ENCODE data around the gene TULP3. TPM values are rescaled to one million over a fixed set of nuclear protein-coding genes. Genes with fewer than 3 reads are reported as not detected.

TULP3 gene
- total RNA-seq, 1 donor from 2014 or later, result 7.0 TPM

DNA sequence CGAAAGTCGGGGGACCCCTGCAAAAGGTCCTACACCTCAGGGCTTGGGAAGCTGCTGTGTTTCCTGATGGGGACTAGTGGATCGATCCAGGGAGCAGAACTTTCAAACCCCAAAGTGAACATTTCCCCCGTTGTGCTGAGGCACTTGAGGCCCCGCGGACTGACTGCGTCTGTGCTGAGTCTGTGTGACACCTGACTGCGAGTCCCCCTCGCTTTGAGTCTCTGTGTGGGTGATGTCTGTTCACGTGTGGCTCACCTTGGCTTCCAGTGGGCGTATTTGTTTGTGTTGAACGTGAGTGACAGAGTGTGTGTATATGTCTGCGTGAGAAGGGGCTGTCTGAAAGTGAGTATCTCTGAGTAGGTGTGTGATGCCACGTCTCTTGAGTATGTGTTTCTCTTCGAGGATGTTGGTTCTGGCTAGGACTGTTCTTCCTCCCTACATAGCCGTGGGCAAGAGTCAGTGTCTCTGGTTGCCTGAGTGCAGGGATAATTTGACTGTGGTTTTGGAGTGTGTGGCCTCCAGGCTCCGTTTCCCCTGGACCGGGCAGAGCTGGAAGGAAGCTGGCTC, 69.8 kb downstream of the TULP3 start:
- no peak for DNase-seq
- intact Hi-C loops (cut with micrococcal nuclease), result no loop called here
- peaks cover 17% of the 10 kb centered on the region for H3K4me1 Mint-ChIP-seq
- ATAC-seq (ENCODE audit: low read depth), result no peak
- H3K27ac Mint-ChIP-seq, result no peak overlapping the region
- peak overlapping the region; percentile 76 for H3K4me3 Mint-ChIP-seq
- ChIA-PET CTCF (interaction anchor here (0.8 kb wide), 1 partner anchor 106 kb away, joined by 3 read pairs; no protein-coding TSS in a partner anchor), POLR2A (no interaction called here)
- no peaks in the 10 kb centered on the region for H3K9me3 Mint-ChIP-seq
- peaks cover 51% of the 10 kb centered on the region for H3K27me3 Mint-ChIP-seq
- TF ChIP-seq, protein P1, sequence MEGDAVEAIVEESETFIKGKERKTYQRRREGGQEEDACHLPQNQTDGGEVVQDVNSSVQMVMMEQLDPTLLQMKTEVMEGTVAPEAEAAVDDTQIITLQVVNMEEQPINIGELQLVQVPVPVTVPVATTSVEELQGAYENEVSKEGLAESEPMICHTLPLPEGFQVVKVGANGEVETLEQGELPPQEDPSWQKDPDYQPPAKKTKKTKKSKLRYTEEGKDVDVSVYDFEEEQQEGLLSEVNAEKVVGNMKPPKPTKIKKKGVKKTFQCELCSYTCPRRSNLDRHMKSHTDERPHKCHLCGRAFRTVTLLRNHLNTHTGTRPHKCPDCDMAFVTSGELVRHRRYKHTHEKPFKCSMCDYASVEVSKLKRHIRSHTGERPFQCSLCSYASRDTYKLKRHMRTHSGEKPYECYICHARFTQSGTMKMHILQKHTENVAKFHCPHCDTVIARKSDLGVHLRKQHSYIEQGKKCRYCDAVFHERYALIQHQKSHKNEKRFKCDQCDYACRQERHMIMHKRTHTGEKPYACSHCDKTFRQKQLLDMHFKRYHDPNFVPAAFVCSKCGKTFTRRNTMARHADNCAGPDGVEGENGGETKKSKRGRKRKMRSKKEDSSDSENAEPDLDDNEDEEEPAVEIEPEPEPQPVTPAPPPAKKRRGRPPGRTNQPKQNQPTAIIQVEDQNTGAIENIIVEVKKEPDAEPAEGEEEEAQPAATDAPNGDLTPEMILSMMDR (IDR thresholded peaks at IDR 0.05), result no peak
- H3K36me3 Mint-ChIP-seq (ENCODE audit: low read depth), result no peaks in the 10 kb centered on the region

GRCh38 chr12:2960996-2961616, 70.4 kb downstream of the TULP3 start:
- Mint-ChIP-seq H3K27me3 (peaks cover 51% of the 10 kb centered on the region), H3K36me3 (ENCODE audit: low read depth) (no peaks in the 10 kb centered on the region), H3K4me3 (no peak overlapping the region), H3K4me1 (peaks cover 17% of the 10 kb centered on the region), H3K27ac (no peak overlapping the region), H3K9me3 (no peaks in the 10 kb centered on the region)
- ATAC-seq (ENCODE audit: low read depth) (no peak), DNase-seq (no peak)
- ChIA-PET CTCF (interaction anchor here (0.8 kb wide), 1 partner anchor 107 kb away, joined by 3 read pairs; no protein-coding TSS in a partner anchor), POLR2A (no interaction called here)
- intact Hi-C loops (cut with micrococcal nuclease), result no loop called here
- TF ChIP-seq, protein P1 (IDR thresholded peaks at IDR 0.05), result no peak

- ChIA-PET CTCF (no interaction called here), POLR2A (no interaction called here)
- Mint-ChIP-seq H3K4me1 (peaks cover 17% of the 10 kb centered on the region), H3K9me3 (no peaks in the 10 kb centered on the region), H3K27ac (no peak overlapping the region), H3K27me3 (peaks cover 48% of the 10 kb centered on the region), H3K36me3 (ENCODE audit: low read depth) (no peaks in the 10 kb centered on the region), H3K4me3 (no peak overlapping the region)
- ATAC-seq (ENCODE audit: low read depth) (no peak), DNase-seq (no peak)
- TF ChIP-seq, protein P1 (IDR thresholded peaks at IDR 0.05), result no peak
- intact Hi-C loops (cut with micrococcal nuclease), result no loop called here
Measured at GRCh38 chr12:2961705-2962104, 71.0 kb downstream of the TULP3 start.

DNA sequence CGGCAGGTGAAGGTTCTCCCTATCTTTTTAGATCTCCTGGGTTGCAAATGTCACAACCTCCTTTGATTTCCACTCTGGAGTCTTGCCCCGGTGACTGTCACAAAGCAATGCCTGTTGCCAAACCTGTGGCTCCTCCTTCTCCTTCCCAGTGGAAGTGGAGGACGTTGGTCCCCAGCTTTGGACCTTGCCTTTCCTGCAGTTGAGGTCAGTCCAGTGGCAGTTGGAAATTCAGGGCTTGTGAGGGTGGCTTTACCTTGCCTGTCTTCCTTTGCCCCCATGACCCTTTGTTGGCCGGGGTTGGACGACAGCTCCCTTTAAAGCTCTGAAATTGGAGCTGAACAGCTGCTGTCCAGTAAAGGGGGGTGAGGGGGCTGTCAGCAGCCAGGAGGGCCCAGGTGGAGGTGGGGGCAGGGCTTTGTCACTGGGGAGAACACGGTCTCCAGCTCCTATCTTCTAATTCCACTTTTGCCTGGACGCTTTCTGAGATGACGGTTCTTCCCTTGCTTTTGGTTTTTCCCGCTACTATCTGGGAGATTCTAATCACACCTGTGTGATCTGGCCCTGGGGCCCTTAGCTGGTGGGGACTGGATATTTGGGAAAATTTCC, 72.6 kb downstream of the TULP3 start:
- Mint-ChIP-seq H3K36me3 (ENCODE audit: low read depth) (no peaks in the 10 kb centered on the region), H3K27ac (no peak overlapping the region), H3K4me1 (peaks cover 17% of the 10 kb centered on the region), H3K9me3 (no peaks in the 10 kb centered on the region), H3K4me3 (no peak overlapping the region), H3K27me3 (peaks cover 39% of the 10 kb centered on the region)
- TF ChIP-seq, protein P1 (IDR thresholded peaks at IDR 0.05), result no peak
- DNase-seq (no peak), ATAC-seq (ENCODE audit: low read depth) (no peak)
- intact Hi-C loops (cut with micrococcal nuclease), result no loop called here
- ChIA-PET CTCF (no interaction called here), POLR2A (no interaction called here)

DNA sequence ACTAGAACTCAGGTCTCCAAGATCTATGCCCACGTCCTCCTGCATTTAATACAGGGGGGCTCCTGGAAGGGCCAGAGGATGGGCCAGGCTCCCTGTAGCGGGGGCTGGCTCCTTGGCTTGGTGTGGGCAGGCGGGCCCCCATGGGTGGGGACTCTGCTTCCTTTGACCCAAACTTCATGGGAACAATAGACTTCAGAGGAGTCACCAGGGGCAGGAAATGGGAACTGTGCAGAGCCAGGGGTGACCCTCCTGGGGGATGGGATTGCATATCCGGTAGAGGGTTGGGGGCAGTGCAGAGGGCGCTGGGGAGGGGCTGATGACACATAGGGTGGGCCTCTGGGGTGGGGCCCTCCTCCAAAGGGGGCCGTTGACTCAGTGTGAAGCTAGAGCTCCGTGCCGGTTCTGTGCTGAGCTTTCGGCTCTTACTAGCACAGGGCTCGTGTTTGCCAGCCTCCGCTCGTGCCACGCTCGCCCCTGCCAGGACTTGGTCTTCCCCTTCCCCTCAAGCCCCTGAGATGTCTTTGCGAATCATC, 73.1 kb downstream of the TULP3 start:
- TF ChIP-seq, protein P1 (IDR thresholded peaks at IDR 0.05), result no peak
- Mint-ChIP-seq H3K4me1 (peaks cover 13% of the 10 kb centered on the region), H3K27ac (no peak overlapping the region), H3K9me3 (no peaks in the 10 kb centered on the region), H3K36me3 (ENCODE audit: low read depth) (no peaks in the 10 kb centered on the region), H3K4me3 (no peak overlapping the region), H3K27me3 (peaks cover 35% of the 10 kb centered on the region)
- no peak for ATAC-seq (ENCODE audit: low read depth)
- ChIA-PET POLR2A (no interaction called here), CTCF (no interaction called here)
- no peak for DNase-seq
- intact Hi-C loops (cut with micrococcal nuclease), result no loop called here

All from activated B cell treated with CpG ODN at 0.5 μM for 24 hours (primary cell).